Cardiac fibroblast (primary cell): ENCODE data around the gene HIP1R.

Experiments used
- DNase-seq, 2 donors: peaks; one replicate each; pipeline versions ENCODE4 v3.0.0 to v3.0.0-alpha.2; 2010; ENCODE audit warnings: low read depth in 2 of 2
- H3K4me3 ChIP-seq, 2 donors: replicated peaks in 1 of 2; 1 replicate in 1 of 2; 2 replicates in 1 of 2; pipeline ENCODE4 v1.5.1; 2011; ENCODE audit warnings: low read depth in 2 of 2, low read length in 2 of 2, mild to moderate bottlenecking in 2 of 2, moderate library complexity in 1 of 2
- CTCF ChIP-seq: IDR thresholded peaks from one replicate; pipeline ENCODE4 v1.5.1; 2011; ENCODE audit warnings: low read depth, mild to moderate bottlenecking, low read length, inconsistent platforms

The HIP1R gene

GRCh38 chr12:122850695-122851350, 15.6 kb downstream of the HIP1R start:
- TF ChIP-seq CTCF, result no peak
- peak in 1 of 2 donors; percentile 62 for DNase-seq
- H3K4me3 ChIP-seq, result no peak overlapping the region

- no peak overlapping the region for H3K4me3 ChIP-seq
- no peak for TF ChIP-seq CTCF
- peak; percentile 87 to 95 for DNase-seq
These were observed 16.6 kb downstream of the HIP1R start for GRCh38 chr12:122851820-122852219.

- H3K4me3 ChIP-seq, result no peak overlapping the region
- DNase-seq, result peak; percentile 28 to 46
- no peak for TF ChIP-seq CTCF
These were observed 17.3 kb downstream of the HIP1R start for GRCh38 chr12:122852336-122853275.

GRCh38 chr12:122853582-122854245, 18.5 kb downstream of the HIP1R start:
- no peak for TF ChIP-seq CTCF
- DNase-seq, result no peak
- H3K4me3 ChIP-seq, result no peak overlapping the region

- DNase-seq, result no peak
- no peak overlapping the region for H3K4me3 ChIP-seq
- no peak for TF ChIP-seq CTCF
These were observed 19.3 kb downstream of the HIP1R start for GRCh38 chr12:122854554-122854953.

GRCh38 chr12:122855071-122855829, 20.0 kb downstream of the HIP1R start:
- TF ChIP-seq CTCF, result no peak
- no peak overlapping the region for H3K4me3 ChIP-seq
- DNase-seq, result no peak
